ENCODE data around the gene ZNF385B. TPM values are rescaled to one million over a fixed set of nuclear protein-coding genes. Genes with fewer than 3 reads are reported as not detected.

Gene ZNF385B
- total RNA-seq, 1 experiment from 2014 or later = not detected

- in situ Hi-C loops (cut with HindIII; ENCODE audit: low pct_unique_long_range_greater_than_20kb, low sequenced_read_pairs) = no loop called here
Measured at GRCh38 chr2:179532863-179533278, 328.5 kb downstream of the ZNF385B start.

GRCh38 chr2:179528576-179529069 is 332.8 kb downstream of the ZNF385B start:
- in situ Hi-C loops (cut with HindIII; ENCODE audit: low pct_unique_long_range_greater_than_20kb, low sequenced_read_pairs) = no loop called here
- DNase-seq (ENCODE audit: low read depth, low spot score) = peak; percentile 52

More at GRCh38 chr2:179532863-179533278, 328.5 kb downstream of the ZNF385B start:
- no peak for DNase-seq (ENCODE audit: low read depth, low spot score)

- DNase-seq (ENCODE audit: low read depth, low spot score) = no peak
- in situ Hi-C loops (cut with HindIII; ENCODE audit: low pct_unique_long_range_greater_than_20kb, low sequenced_read_pairs) = no loop called here
Measured at GRCh38 chr2:179525340-179525739, 336.1 kb downstream of the ZNF385B start.

GRCh38 chr2:179524809-179525339 is 336.5 kb downstream of the ZNF385B start:
- in situ Hi-C loops (cut with HindIII; ENCODE audit: low pct_unique_long_range_greater_than_20kb, low sequenced_read_pairs) = no loop called here
- no peak for DNase-seq (ENCODE audit: low read depth, low spot score)

- DNase-seq (ENCODE audit: low read depth, low spot score) = no peak
- in situ Hi-C loops (cut with HindIII; ENCODE audit: low pct_unique_long_range_greater_than_20kb, low sequenced_read_pairs) = no loop called here
Measured at GRCh38 chr2:179521944-179522343, 339.5 kb downstream of the ZNF385B start.

GRCh38 chr2:179518830-179519229 is 342.6 kb downstream of the ZNF385B start:
- no peak for DNase-seq (ENCODE audit: low read depth, low spot score)
- in situ Hi-C loops (cut with HindIII; ENCODE audit: low pct_unique_long_range_greater_than_20kb, low sequenced_read_pairs) = no loop called here

- in situ Hi-C loops (cut with HindIII; ENCODE audit: low pct_unique_long_range_greater_than_20kb, low sequenced_read_pairs) = no loop called here
- no peak for DNase-seq (ENCODE audit: low read depth, low spot score)
Measured at GRCh38 chr2:179513181-179513580, 348.2 kb downstream of the ZNF385B start.

- in situ Hi-C loops (cut with HindIII; ENCODE audit: low pct_unique_long_range_greater_than_20kb, low sequenced_read_pairs) = no loop called here
- no peak for DNase-seq (ENCODE audit: low read depth, low spot score)
Measured at GRCh38 chr2:179512281-179513035, 349.0 kb downstream of the ZNF385B start.

GRCh38 chr2:179511105-179511789 is 350.2 kb downstream of the ZNF385B start:
- DNase-seq (ENCODE audit: low read depth, low spot score) = no peak

GRCh38 chr2:179495315-179495714 is 366.1 kb downstream of the ZNF385B start:
- no peak for DNase-seq (ENCODE audit: low read depth, low spot score)
- in situ Hi-C loops (cut with HindIII; ENCODE audit: low pct_unique_long_range_greater_than_20kb, low sequenced_read_pairs) = no loop called here

More at GRCh38 chr2:179511105-179511789, 350.2 kb downstream of the ZNF385B start:
- in situ Hi-C loops (cut with HindIII; ENCODE audit: low pct_unique_long_range_greater_than_20kb, low sequenced_read_pairs) = no loop called here

- no peak for DNase-seq (ENCODE audit: low read depth, low spot score)
Measured at GRCh38 chr2:179488563-179488962, 372.8 kb downstream of the ZNF385B start.

GRCh38 chr2:179487010-179487731 is 374.2 kb downstream of the ZNF385B start:
- DNase-seq (ENCODE audit: low read depth, low spot score) = no peak
- in situ Hi-C loops (cut with HindIII; ENCODE audit: low pct_unique_long_range_greater_than_20kb, low sequenced_read_pairs) = no loop called here

More at GRCh38 chr2:179488563-179488962, 372.8 kb downstream of the ZNF385B start:
- in situ Hi-C loops (cut with HindIII; ENCODE audit: low pct_unique_long_range_greater_than_20kb, low sequenced_read_pairs) = no loop called here

- no peak for DNase-seq (ENCODE audit: low read depth, low spot score)
- in situ Hi-C loops (cut with HindIII; ENCODE audit: low pct_unique_long_range_greater_than_20kb, low sequenced_read_pairs) = no loop called here
Measured at GRCh38 chr2:179483131-179483530, 378.3 kb downstream of the ZNF385B start.

- in situ Hi-C loops (cut with HindIII; ENCODE audit: low pct_unique_long_range_greater_than_20kb, low sequenced_read_pairs) = no loop called here
- no peak for DNase-seq (ENCODE audit: low read depth, low spot score)
Measured at GRCh38 chr2:179479947-179480346, 381.5 kb downstream of the ZNF385B start.

- in situ Hi-C loops (cut with HindIII; ENCODE audit: low pct_unique_long_range_greater_than_20kb, low sequenced_read_pairs) = no loop called here
- no peak for DNase-seq (ENCODE audit: low read depth, low spot score)
Measured at GRCh38 chr2:179478771-179479170, 382.6 kb downstream of the ZNF385B start.

GRCh38 chr2:179470992-179471391 is 390.4 kb downstream of the ZNF385B start:
- in situ Hi-C loops (cut with HindIII; ENCODE audit: low pct_unique_long_range_greater_than_20kb, low sequenced_read_pairs) = no loop called here
- no peak for DNase-seq (ENCODE audit: low read depth, low spot score)

- DNase-seq (ENCODE audit: low read depth, low spot score) = no peak
- in situ Hi-C loops (cut with HindIII; ENCODE audit: low pct_unique_long_range_greater_than_20kb, low sequenced_read_pairs) = no loop called here
Measured at GRCh38 chr2:179470089-179470488, 391.3 kb downstream of the ZNF385B start.

GRCh38 chr2:179467960-179468359 is 393.5 kb downstream of the ZNF385B start:
- no peak for DNase-seq (ENCODE audit: low read depth, low spot score)
- in situ Hi-C loops (cut with HindIII; ENCODE audit: low pct_unique_long_range_greater_than_20kb, low sequenced_read_pairs) = no loop called here

Measured in SK-MEL-5 (cell line).